Upper lobe of right lung (tissue), 1 donor: Measurements from ENCODE around the gene PRKAR1B. TPM values are rescaled to one million over a fixed set of nuclear protein-coding genes. Genes with fewer than 3 reads are reported as not detected.

Experiments
- ATAC-seq: fragments of 200-7000 bp; cut with Tn5 transposase; one replicate; pipeline ENCODE4 v1.9.1; 2020; ENCODE audit warnings: mild to moderate bottlenecking, moderate library complexity
- DNase-seq: peaks from one replicate; pipeline ENCODE4 v3.0.0-alpha.2; 2020
- H3K27ac ChIP-seq: fragments of 200-600 bp; one replicate; pipeline ENCODE4 v1.8.0; 2022
- H3K27me3 ChIP-seq: fragments of 200-600 bp; one replicate; pipeline ENCODE4 v1.8.0; 2022; ENCODE audit warnings: mild to moderate bottlenecking
- H3K36me3 ChIP-seq: fragments of 200-600 bp; one replicate; pipeline ENCODE4 v1.8.0; 2022
- H3K4me1 ChIP-seq: fragments of 200-600 bp; one replicate; pipeline ENCODE4 v1.8.0; 2022
- H3K4me3 ChIP-seq: fragments of 200-600 bp; one replicate; pipeline ENCODE4 v1.8.0; 2022; ENCODE audit warnings: mild to moderate bottlenecking
- H3K9me3 ChIP-seq: fragments of 200-600 bp; one replicate; pipeline ENCODE4 v1.8.0; 2022
- intact Hi-C: fragments of 100-400 bp; cut with DNase I; formaldehyde crosslinking; loops from one replicate; pipeline ENCODE4 v1.11.0; 2022
- total RNA-seq: library from RNA; stranded (reverse); fragmentation: NEBNext Ultra II Directional; extraction: Animal tissue kit (Norgen Biotek cat#: 25700); gene quantifications from one replicate; pipeline ENCODE4 v1.2.1, GENCODE V29; 2021
- TF ChIP-seq, protein P1 (sequence below): fragments of 200-600 bp; IDR thresholded peaks from one replicate; pipeline ENCODE4 v1.8.0; 2022; ENCODE audit warnings: antibody characterized with exemption
- donor health status: DM: no; HTN: yes; CAD: no; lungs with severe emphysema.

The PRKAR1B gene
- total RNA-seq, 1 donor from 2014 or later = 25.7 TPM

DNA sequence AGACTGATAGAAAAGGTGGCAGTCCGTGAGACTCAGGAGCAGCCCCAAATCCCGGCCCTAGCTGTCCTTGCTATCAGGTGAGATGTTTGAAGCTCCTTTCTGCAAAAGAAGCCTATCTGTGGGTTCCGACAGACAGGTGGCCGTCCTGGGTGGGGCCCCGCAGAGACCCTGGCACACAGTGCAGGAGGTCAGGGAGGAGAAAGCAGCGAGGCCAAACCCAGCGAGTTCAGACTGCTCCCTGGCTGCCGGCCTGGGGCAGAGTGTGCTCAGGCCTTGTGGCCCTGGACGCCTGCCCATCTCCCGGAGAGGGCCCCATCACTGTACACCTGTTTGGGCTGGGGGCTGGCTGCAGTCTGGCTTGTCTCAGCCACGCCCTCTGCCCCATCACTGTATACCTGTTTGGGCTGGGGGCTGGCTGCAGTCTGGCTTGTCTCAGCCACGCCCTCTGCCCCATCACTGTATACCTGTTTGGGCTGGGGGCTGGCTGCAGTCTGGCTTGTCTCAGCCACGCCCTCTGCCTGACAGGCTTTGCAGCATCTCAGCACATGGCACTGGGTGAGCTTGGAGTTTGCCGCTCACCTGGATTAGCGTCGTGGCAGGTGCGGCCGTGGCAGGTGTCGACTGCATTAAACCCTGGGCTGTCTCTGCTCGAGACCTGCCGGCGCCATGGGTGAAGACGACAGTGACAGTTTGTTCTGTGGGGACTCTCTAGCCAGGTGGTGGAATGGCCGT, 11.8 kb upstream of the PRKAR1B start:
- ATAC-seq (no peak), DNase-seq (peak; percentile 55)
- peaks cover 26% of the 10 kb centered on the region for H3K36me3 ChIP-seq

DNA sequence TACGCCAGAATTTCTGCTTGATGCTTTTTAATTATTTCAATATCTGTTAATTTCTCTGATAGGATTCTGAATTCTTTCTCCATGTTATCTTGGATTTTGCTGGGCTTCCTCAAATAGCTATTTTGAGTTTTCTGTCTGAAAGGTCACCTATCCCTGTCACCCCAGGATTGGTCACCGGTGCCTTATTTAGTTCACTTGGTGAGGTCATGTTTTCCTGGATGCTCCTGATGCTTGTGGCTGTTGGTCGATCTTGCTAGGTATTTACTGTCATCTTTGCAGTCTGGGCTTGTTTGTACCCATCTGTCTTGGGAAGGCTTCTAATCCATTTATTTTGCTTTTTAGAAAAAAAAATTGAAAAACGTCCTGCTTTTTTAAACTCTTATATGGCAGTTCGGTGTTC, 11.2 kb upstream of the PRKAR1B start:
- DNase-seq = no peak
- H3K4me1 ChIP-seq = no peaks in the 10 kb centered on the region
- H3K9me3 ChIP-seq = peaks cover 4% of the 10 kb centered on the region
- no peaks in the 10 kb centered on the region for H3K27me3 ChIP-seq
- no peak for ATAC-seq
- intact Hi-C loops = no loop called here
- no peak overlapping the region for H3K27ac ChIP-seq
- no peak overlapping the region for H3K4me3 ChIP-seq
- peaks cover 26% of the 10 kb centered on the region for H3K36me3 ChIP-seq
- TF ChIP-seq, protein P1, sequence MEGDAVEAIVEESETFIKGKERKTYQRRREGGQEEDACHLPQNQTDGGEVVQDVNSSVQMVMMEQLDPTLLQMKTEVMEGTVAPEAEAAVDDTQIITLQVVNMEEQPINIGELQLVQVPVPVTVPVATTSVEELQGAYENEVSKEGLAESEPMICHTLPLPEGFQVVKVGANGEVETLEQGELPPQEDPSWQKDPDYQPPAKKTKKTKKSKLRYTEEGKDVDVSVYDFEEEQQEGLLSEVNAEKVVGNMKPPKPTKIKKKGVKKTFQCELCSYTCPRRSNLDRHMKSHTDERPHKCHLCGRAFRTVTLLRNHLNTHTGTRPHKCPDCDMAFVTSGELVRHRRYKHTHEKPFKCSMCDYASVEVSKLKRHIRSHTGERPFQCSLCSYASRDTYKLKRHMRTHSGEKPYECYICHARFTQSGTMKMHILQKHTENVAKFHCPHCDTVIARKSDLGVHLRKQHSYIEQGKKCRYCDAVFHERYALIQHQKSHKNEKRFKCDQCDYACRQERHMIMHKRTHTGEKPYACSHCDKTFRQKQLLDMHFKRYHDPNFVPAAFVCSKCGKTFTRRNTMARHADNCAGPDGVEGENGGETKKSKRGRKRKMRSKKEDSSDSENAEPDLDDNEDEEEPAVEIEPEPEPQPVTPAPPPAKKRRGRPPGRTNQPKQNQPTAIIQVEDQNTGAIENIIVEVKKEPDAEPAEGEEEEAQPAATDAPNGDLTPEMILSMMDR = no peak

More for the DNA sequence above, 11.8 kb upstream of the PRKAR1B start:
- H3K27me3 ChIP-seq = no peaks in the 10 kb centered on the region
- H3K27ac ChIP-seq = no peak overlapping the region
- intact Hi-C loops = no loop called here
- peaks cover 4% of the 10 kb centered on the region for H3K9me3 ChIP-seq
- H3K4me3 ChIP-seq = no peak overlapping the region
- TF ChIP-seq, protein P1 = no peak
- no peaks in the 10 kb centered on the region for H3K4me1 ChIP-seq

DNA sequence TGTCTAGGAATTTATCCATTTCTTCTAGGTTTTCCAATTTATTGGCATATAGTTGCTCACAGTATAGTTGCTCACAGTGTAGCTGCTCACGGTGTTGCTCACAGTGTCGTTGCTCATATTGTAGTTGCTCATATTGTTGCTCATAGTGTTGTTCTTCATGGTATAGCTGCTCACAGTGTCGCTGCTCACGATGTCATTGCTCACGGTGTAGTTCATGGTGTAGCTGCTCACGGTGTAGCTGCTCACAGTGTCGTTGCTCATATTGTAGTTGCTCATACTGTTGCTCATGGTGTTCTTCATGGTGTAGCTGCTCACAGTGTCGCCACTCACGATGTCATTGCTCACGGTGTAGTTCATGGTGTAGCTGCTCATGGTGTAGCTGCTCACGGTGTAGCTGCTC, 7.7 kb upstream of the PRKAR1B start:
- TF ChIP-seq, protein P1 = no peak
- no peaks in the 10 kb centered on the region for H3K4me1 ChIP-seq
- H3K36me3 ChIP-seq = peaks cover 20% of the 10 kb centered on the region
- no peak overlapping the region for H3K4me3 ChIP-seq
- peaks cover 4% of the 10 kb centered on the region for H3K9me3 ChIP-seq
- DNase-seq (peak; percentile 26), ATAC-seq (no peak)
- no peak overlapping the region for H3K27ac ChIP-seq
- H3K27me3 ChIP-seq = no peaks in the 10 kb centered on the region
- intact Hi-C loops = no loop called here

DNA sequence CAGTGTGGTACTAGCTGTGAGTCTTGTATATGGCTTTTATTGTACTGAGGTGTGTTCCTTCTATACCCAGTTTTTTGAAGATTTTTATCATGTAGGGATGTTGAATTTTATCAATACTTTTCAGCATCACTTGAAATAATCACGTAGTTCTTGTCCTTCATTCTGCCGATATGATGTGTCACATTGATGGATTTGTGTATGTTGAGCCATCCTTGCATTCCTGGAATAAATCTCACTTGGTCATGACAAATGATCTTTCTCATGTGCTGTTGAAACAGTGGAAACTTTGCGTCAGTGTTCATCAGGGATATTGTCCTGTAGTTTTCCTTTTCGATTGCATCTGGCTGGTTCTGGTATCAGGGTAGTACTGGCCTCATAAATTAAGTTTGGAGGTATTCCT, 7.1 kb upstream of the PRKAR1B start:
- peaks cover 4% of the 10 kb centered on the region for H3K9me3 ChIP-seq
- peaks cover 16% of the 10 kb centered on the region for H3K36me3 ChIP-seq
- no peak for DNase-seq
- intact Hi-C loops = no loop called here
- no peaks in the 10 kb centered on the region for H3K27me3 ChIP-seq
- H3K4me1 ChIP-seq = no peaks in the 10 kb centered on the region
- TF ChIP-seq, protein P1 = no peak
- no peak overlapping the region for H3K27ac ChIP-seq
- no peak overlapping the region for H3K4me3 ChIP-seq
- no peak for ATAC-seq

DNA sequence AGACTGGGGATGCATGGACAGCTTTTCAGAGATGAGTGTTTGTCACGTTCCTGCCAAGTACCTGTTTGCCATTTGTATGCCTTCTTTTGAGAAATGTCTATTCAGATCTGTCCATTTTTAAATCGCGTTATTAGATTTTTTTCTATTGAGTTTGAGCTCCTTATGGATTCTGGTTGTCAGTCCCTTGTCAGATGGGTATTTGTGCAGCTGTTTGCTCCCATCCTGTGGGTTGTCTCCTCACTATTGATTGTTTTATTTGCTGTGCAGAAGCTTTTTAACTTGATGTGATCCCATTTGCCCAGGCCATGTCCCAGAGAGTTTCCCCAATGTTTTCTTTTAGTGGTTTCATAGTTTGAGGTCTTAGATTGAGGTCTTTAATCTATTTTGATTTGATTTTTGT, 5.5 kb upstream of the PRKAR1B start:
- peaks cover 3% of the 10 kb centered on the region for H3K4me1 ChIP-seq
- ATAC-seq = no peak
- H3K36me3 ChIP-seq = peaks cover 16% of the 10 kb centered on the region
- DNase-seq = no peak
- H3K4me3 ChIP-seq = no peak overlapping the region
- no peaks in the 10 kb centered on the region for H3K27me3 ChIP-seq
- TF ChIP-seq, protein P1 = no peak
- intact Hi-C loops = no loop called here
- H3K27ac ChIP-seq = no peak overlapping the region
- peaks cover 4% of the 10 kb centered on the region for H3K9me3 ChIP-seq
